HPDE6-E6E7 (cell line): Measurements from ENCODE around the gene CD44.

ENCODE experiments used
- DNase-seq: peaks from one replicate; pipeline ENCODE4 v3.0.0; 2011; ENCODE audit warnings: missing footprints; ENCODE audit errors: extremely low spot score

Gene CD44

DNA sequence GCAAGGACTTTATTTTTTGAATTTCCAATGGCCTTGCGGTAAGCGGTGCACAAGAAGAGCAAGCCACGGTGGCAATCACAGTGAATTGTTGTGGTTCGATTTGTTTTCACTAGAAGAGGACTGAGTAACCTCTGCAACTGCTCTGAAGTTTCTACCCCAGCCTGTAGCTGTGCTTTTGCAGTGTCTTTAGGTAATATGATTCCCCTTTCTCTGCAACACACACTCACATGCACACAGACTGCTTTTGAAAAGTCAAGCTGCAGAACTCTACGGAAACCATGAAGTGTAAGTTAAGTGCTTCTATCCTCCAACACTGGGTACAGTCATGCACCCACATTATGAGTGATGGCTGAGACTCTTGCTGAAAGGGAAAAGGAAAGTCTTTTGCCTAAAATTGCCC, 38.4 kb downstream of the CD44 start:
- no peak for DNase-seq

DNA sequence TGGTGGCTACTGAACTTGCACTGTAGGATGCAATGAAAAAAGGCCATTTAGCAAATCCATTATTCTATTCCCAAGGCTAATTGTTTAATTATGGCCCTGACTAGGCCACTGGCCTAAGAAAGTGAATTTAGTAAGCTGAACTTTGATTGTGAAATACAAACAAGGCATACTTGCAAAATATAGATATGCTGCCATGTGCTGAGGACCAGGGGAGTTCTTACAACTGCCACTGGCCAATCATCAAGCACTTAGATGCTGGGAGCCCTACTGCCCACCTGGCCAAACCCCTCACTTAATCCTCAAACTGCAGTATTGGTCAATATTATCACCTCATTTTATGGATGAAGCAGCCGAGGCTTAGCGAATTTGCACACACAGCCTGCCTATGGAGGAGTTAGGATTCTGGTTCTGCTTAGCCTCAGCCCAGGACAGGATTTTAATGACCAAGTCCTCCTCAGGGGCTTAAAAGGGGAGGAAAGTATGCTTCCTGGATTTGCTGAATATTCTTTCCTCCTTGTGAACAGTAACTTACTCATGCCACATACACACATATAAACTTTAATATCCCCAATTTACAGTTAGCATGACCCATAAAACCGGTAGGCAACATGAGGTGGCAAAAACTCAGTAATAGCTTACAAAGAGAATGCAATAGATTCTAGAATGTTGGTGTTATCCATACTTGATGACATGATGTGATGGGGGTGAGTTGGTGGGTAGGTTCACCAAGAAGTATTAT, 39.3 kb downstream of the CD44 start:
- no peak for DNase-seq

DNA sequence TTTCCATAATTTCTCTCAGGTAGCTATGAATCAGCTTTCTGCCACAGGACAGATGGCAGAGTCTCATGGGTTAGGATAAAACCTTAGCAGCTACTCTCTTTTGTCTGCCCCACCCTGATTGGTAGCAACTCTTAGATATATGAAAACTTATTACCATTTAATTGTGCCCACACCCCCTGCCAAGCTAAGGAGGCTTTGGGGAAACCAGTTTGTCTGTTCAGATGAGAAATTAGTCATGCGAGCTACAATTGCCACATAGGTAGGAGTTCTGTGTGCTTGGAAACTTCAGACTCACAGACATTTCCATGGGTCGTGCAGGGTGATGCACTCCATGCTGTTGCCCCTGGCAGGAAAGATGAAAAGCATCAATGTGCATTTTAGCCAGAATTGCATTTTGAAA, 39.9 kb downstream of the CD44 start:
- peak; percentile 26 for DNase-seq

DNA sequence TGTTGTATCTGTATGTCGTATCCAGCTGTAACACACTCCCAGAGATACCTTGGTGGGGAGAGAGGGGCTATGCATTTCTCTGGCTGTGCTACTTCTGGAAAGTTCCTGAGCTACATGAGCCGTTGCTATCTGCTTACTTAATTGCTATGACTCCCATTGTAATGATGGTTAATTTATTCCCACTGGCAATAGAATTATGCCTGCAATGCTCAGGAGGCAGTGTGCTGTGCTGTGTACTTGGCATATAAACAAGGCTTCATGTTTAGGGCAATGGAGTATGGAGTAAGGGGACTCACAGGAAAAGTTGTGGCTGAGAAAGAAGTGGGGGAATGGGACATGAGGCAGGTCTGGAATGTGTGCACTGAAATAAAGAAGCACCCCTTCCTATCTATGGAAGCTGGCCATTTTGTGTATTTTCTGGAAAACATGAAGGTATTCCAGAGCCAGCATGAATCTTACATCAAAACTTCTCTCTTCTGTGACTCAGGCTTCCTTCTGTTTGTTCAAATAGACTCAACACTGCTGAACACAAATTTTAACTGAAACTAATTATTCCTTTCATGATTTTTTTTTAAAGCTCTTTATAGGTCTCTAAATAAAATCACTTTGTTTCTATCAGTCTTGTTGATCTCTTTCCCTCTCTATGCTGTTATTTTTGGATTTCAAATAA, 40.6 kb downstream of the CD44 start:
- no peak for DNase-seq

DNA sequence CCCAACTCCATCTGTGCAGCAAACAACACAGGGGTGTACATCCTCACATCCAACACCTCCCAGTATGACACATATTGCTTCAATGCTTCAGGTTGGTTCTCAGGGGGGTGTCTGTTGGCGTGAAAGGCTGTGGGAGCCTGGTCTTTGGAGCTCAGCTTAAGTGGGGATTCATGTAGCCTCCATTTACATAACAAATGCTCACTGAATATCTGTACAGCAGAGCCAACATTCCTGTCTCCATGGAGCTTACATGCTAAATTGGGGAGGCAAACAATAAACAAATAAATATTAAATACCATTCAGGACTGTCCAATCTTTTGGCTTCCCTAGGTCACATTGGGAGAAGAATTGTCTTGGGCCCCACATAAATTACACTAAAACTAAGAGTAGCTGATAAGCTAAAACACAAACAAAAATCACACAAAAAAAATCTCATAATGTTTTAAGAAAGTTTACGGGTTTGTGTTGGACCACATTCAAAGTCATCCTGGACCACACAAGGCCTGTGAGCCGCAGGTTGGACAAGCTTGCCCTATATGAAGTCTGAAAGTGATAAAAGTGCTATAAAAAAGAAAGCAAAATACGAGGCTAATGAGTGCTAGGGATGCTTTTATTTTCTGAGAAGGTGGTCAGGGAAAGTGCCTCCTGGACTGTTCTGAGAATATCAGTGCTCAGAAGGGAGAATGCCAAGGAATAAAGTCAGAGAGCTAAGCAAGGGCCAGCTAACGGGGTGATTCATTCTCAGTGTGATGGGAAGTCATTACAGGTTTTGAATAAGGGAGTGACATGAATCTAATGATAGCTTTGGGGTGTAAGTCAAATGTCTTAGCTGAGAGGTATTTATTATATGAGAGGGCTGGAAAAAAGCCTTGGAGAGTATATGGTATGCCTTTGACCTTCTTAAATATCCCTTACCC, 41.6 kb downstream of the CD44 start:
- DNase-seq = no peak

DNA sequence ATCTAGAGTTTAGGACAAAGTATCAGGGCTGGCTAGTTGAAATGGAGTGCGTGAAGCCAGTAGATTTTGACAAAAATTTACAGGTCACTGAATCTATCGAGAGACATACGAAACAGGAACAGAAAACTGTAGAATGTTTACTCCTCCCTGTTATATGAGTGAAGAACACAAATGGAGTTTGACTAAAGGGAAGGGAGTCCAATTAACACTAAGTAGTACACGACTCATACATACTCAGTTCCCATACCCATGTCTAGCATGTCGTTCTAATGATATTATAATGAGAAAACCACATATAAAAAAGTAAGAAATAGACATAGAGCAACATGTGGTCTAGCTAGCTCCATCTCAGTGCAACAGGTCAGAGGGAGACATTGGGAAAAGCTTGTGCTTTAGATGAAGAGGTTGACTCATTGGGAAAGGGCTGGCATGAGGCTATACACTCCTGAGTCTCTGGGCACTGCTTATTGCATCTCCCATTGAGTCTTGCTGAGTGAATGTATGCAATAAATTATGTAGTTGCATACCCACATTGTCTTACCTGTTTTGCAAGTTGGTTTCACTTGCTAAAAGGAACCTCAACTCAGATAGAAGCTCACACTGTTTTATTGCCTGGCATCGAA, 43.5 kb downstream of the CD44 start:
- DNase-seq = no peak

- no peak for DNase-seq
These were observed 44.5 kb downstream of the CD44 start for GRCh38 chr11:35183326-35183925.

GRCh38 chr11:35185696-35186095, 46.7 kb downstream of the CD44 start:
- no peak for DNase-seq

DNA sequence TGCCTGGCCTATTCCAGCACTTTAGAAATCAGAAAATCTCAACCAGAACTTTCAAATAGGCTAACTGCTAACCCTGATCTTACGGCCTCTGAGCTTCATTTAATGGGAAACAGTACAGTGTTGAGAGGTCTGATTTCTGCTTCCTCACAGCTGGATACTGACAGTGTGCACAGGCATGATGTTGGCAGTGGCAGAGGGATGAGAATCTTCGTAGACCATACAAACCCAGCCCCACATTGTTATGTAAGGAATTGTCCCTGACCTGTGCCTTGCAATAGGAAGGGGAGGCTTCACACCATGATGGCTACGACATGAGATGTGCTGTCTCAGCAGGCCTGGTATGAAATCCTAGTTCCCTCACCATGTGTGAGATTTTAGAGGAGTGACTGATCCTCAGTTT, 49.0 kb downstream of the CD44 start:
- no peak for DNase-seq

DNA sequence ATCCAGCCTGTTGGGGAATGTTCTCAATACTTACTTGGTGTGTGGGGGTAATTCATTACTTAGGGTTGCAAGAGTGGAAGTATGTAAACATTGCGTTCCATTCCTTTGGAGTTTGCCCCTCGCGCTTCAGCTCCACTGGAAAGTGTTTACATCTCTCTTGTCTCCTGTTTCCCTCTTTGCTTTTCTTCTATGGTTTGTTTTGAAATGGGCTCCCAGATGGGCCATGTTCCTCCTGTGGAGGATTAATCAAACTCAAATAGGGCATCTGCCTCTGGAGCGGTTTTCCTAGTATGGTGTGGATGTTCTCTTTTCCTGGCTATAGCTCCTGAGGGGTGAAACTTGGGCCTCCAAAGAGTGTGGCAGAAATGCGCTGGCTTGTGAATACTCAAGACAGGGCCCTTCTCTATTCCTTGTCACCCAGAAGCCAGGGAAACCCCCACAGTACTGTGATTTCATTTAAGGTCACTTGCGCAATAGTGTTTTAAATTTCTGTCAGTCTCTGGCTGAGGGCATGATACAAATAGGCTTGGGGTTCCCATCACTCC, 51.9 kb downstream of the CD44 start:
- no peak for DNase-seq

DNA sequence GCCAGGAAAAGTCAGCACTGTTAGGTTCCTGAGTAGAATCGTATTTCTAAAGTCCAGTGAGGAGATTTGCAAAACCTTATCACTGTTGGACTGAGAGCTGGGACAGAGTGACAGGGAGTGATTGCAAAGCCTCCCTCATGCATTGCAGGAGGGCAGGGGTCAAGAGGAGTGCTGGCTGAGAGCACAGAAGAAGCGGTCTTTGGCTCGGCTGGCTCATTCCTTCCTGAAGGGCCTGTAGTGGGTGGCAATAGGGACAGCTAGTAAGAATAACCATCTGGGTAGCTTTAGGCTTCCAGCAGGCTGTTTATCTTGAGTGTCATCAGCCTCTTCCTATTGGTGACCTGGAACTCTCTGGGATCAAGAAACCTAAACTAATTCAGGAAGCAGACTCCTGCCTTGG, 53.4 kb downstream of the CD44 start:
- no peak for DNase-seq

- no peak for DNase-seq
These were observed 54.8 kb downstream of the CD44 start for GRCh38 chr11:35193767-35194166.

DNA sequence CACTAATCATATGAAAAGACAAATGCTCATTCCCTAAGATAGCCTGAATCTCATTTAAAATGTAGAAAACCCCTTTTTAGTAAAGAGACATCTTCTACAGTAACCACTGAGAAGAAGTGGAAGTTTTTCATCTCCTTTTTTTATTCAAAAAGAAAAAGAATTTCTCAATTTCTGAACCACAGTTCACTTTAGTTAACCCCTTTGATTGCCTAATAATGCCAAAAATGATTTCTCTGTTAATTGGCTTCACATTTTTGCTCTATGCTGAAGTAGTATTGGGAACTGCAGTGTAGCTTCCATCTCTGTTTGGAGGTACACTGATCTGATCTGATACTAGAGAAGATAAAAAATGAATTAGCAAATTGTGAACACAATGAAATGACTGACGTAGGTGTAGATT, 58.3 kb downstream of the CD44 start:
- no peak for DNase-seq

GRCh38 chr11:35200811-35201341, 61.9 kb downstream of the CD44 start:
- no peak for DNase-seq

- no peak for DNase-seq
These were observed 65.6 kb downstream of the CD44 start for GRCh38 chr11:35204614-35205013.

DNA sequence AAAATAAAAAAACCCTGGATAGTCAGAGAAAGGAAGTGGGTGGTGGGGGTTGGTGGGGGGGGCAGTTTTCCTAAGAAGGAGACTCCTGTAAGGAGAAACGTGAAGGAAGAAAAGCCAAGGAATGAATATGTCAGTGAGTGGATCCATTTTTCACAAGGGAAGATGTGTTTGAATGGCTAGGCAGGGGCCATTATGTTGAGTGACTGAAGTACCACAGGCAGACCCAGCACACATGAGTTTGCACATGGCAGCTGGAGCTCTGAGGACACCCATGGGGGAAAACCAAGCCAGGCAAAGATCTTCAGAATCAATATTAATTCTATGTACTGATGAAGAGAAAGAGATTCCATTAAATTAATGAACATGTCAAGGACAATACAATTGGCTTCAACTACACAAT, 67.6 kb downstream of the CD44 start:
- no peak for DNase-seq

DNA sequence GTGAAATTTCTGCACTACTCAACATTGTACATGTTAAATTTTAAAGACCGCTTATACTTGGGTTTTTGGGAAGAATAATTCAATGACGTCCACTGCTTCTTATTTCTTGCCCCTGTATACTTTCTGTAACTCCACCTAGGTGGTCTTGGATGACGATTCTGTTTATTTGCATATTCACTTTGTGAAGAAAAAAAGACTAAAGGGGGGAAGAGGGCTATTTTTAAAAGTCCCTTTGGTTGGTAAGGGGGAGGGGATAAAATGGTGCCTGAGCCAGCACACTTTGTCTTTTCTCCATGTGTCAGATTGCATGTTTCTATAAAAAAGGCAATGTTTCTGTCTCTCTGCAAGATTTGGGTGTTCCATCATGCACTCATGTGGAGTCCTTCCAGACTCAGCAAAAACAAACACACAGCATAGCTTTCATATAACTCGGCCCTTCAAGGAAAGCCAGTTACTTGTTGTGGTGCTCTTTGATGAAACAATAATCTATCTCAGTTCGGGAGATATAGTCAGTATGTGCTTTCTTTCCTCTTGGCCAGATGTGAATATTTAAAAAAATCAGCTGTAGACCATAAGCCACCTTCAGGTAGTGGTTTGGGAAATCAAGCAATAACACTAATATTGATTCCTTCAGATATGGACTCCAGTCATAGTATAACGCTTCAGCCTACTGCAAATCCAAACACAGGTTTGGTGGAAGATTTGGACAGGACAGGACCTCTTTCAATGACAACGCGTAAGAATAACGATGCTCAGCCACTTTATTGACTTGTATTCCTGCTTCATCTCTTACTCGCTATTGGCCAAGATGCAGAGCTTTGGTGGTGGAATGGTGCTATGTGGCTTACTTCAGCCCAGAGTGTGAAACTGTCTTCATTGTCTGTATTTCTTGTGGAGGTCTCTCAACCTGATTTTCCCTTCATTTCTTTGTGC, 68.8 kb downstream of the CD44 start:
- DNase-seq = no peak

DNA sequence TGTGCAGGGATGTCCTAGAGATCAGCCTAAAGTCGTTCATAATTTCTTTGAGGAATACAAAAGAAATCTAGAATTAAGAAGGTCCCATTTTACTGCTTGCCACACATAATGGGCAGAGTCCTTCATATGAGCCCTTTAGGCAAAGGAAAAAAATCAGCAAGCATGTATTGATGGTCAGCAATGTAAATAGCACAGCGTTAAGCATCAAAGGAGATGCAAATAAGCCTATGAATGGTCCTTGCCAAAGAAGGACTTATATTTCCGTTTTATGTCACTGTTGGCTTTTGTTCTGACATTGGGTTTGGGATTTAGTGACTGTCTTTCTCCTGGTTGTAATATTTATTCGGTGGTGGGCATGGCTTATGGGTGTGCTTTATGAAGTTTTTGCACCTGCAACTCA, 69.8 kb downstream of the CD44 start:
- DNase-seq = no peak

GRCh38 chr11:35210876-35211546, 72.0 kb downstream of the CD44 start:
- no peak for DNase-seq
